Measurements from ENCODE around the gene KIF26B. TPM values are rescaled to one million over a fixed set of nuclear protein-coding genes. Genes with fewer than 3 reads are reported as not detected.

Gene KIF26B
- total and polyA plus RNA-seq, 8 donors, result 0.27 to 4.5 (median 0.63) TPM

DNA sequence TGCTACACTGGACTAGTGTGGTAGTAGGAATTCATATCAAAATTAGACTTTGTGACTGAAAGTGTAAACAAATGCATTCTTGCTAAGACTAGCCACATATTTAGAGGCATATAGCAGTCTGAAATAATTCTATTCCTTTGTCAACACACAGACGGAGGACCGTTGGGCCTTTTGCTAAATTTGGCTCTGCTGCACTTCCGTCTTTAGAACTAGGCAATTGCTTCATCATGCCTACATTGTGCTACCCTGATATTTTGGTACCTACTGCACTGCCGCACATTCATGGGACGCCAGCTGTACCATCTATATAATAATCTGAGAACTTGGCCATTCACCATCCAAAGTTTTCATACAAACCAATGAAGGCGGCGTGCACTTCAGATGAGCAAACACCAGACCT, 346.8 kb downstream of the KIF26B start:
- 92 to 94% methylated on average over 7 of the region's 7 CpGs for WGBS, 2 donors
- DNase-seq, result no peak
- no peak for FAIRE-seq

DNA sequence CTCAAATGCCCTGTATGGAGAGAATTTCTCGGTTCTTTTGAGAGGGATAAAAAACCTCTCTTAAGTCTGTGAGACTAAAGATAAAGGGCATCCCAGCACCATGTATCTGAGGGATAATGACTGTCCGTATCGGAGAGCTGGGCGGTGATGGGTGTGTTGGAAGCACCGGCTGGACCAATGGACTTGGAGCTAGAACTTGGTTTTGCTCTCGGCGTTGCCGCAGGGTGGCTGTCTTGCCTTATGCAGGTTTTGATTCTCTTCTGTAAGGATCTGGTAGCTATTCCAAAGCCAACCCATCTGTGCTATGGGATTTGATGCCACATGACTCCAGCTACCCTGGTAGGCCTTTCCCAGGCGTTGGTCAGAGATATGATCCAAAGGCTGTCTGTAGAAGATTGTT, 348.8 kb downstream of the KIF26B start:
- no peaks in the 10 kb centered on the region for H3K9me3 ChIP-seq
- no peak overlapping the region for H3K4me3 ChIP-seq
- no peak for DNase-seq
- FAIRE-seq, result no peak
- H3K36me3 ChIP-seq, result no peaks in the 10 kb centered on the region
- TF ChIP-seq, protein P1, sequence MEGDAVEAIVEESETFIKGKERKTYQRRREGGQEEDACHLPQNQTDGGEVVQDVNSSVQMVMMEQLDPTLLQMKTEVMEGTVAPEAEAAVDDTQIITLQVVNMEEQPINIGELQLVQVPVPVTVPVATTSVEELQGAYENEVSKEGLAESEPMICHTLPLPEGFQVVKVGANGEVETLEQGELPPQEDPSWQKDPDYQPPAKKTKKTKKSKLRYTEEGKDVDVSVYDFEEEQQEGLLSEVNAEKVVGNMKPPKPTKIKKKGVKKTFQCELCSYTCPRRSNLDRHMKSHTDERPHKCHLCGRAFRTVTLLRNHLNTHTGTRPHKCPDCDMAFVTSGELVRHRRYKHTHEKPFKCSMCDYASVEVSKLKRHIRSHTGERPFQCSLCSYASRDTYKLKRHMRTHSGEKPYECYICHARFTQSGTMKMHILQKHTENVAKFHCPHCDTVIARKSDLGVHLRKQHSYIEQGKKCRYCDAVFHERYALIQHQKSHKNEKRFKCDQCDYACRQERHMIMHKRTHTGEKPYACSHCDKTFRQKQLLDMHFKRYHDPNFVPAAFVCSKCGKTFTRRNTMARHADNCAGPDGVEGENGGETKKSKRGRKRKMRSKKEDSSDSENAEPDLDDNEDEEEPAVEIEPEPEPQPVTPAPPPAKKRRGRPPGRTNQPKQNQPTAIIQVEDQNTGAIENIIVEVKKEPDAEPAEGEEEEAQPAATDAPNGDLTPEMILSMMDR (IDR thresholded peaks at IDR 0.05), result no peak
- no peak overlapping the region for H3K27ac ChIP-seq
- H3K4me1 ChIP-seq, result no peaks in the 10 kb centered on the region
- intact Hi-C loops (cut with DNase I), result no loop called here
- H3K27me3 ChIP-seq, result no peaks in the 10 kb centered on the region
- WGBS, 2 donors, result 88 to 95% methylated on average over 9 of the region's 9 CpGs
- ATAC-seq, result no peak

More for the DNA sequence above, 346.8 kb downstream of the KIF26B start:
- intact Hi-C loops (cut with DNase I), result no loop called here
- Histone ChIP-seq H3K4me1 (no peaks in the 10 kb centered on the region), H3K9me3 (no peaks in the 10 kb centered on the region), H3K36me3 (no peaks in the 10 kb centered on the region), H3K4me3 (no peak overlapping the region), H3K27ac (no peak overlapping the region), H3K27me3 (no peaks in the 10 kb centered on the region)
- TF ChIP-seq, protein P1 (IDR thresholded peaks at IDR 0.05), result no peak
- no peak for ATAC-seq

DNA sequence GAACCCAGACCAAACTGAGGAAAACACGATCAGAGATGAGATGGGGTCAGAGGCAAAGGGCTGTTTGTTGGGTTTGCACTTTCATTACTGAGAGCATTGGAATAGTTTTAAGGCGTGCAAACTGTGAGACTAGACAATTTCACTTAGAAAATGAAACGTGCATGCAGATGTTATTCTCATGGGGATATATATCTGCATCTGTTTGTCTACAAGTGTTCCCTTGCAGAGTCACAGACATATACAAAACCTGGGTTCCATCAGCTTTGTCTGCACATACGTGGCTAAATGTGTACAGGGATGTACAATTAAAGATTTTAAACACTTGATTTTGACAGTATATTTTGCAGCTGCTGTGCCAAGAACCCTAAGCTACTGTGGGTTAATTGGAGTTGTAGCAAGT, 355.4 kb downstream of the KIF26B start:
- ATAC-seq (no peak), FAIRE-seq (no peak), DNase-seq (no peak)
- intact Hi-C loops (cut with DNase I), result no loop called here
- Histone ChIP-seq H3K27me3 (no peaks in the 10 kb centered on the region), H3K4me3 (no peak overlapping the region), H3K36me3 (no peaks in the 10 kb centered on the region), H3K27ac (no peak overlapping the region), H3K9me3 (no peaks in the 10 kb centered on the region), H3K4me1 (no peaks in the 10 kb centered on the region)
- TF ChIP-seq, protein P1 (IDR thresholded peaks at IDR 0.05), result no peak
- 36 to 46% methylated on average over 4 of the region's 4 CpGs for WGBS, 2 donors

DNA sequence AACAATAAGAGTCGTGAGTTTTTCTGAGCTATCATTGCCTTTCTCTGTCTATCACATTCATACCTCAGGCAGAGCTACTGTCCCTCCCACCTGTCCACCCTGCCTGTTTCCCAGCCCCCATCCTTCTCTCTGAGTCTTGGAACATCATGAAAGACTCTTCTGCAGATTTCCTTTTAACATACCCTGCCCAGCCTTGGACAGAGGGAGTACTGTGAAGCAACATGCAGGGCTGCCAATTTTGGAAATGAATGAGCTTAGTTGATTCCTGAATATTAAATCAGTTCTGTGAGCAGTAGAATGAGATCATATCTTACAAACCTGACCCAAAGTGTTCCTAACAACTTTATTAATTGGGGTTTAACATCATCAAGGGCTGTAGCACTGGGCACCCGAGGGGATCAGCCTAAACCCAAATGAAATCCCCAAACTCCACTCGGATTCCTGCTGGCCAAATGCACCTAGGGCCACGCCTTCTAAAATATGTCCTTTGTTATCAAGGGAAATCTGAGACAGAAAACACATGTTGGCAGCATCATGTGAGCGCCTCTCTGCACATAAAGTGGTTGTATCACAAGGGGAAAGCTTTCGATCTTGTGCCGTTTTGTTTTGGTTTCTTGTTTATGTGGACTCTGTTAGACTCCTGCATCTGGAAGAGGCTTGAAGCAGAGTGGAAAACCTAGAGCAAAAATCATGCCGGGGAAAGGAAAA, 357.6 kb downstream of the KIF26B start:
- TF ChIP-seq, protein P1 (IDR thresholded peaks at IDR 0.05), result no peak
- 47 to 55% methylated on average over 8 of the region's 8 CpGs for WGBS, 2 donors
- no peak overlapping the region for H3K4me3 ChIP-seq

DNA sequence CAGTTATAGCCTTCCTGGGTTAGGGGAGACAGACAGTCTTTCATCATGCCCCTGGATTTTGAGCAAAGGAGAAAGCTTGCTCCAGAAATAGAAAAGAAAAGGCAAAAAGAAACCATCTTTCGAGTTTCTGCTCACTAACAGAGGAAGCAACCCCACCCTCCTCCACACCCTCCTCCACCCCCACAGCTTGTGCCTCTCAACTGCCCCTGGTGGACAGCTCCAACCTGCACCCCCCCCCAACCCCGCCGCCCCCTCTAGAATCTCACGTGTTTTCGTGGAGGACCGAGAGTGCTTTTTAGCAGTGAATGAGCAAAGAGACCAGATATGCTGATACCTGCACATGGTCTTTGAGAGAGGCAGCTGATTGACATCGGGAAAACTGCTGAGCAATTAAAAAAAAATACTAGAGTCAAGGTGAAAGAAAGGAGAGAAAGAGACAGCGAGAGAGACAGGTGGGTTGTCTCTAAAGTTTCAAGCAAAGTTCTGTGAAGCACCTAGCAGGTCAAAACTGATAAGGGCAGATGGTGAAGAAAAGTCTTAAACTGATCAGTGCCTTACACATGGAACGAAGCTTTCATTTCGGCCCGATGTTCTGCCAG, 358.3 kb downstream of the KIF26B start:
- intact Hi-C loops (cut with DNase I), result no loop called here
- H3K9me3 ChIP-seq, result no peaks in the 10 kb centered on the region
- no peaks in the 10 kb centered on the region for H3K27me3 ChIP-seq
- WGBS, 2 donors, result 56 to 60% methylated on average over 11 of the region's 11 CpGs
- TF ChIP-seq, protein P1 (IDR thresholded peaks at IDR 0.05), result no peak
- no peak overlapping the region for H3K4me3 ChIP-seq
- ATAC-seq (no peak), FAIRE-seq (no peak), DNase-seq (no peak)
- H3K36me3 ChIP-seq, result no peaks in the 10 kb centered on the region
- no peaks in the 10 kb centered on the region for H3K4me1 ChIP-seq
- H3K27ac ChIP-seq, result no peak overlapping the region

More for the DNA sequence above, 357.6 kb downstream of the KIF26B start:
- ATAC-seq (no peak), DNase-seq (no peak), FAIRE-seq (no peak)
- intact Hi-C loops (cut with DNase I), result no loop called here
- Histone ChIP-seq H3K27ac (no peak overlapping the region), H3K9me3 (no peaks in the 10 kb centered on the region), H3K36me3 (no peaks in the 10 kb centered on the region), H3K27me3 (no peaks in the 10 kb centered on the region), H3K4me1 (no peaks in the 10 kb centered on the region)

Measured in pancreas (tissue), 10 donors.